Skin of body (tissue), 2 donors: Measurements from ENCODE around the gene JARID2. TPM values are rescaled to one million over a fixed set of nuclear protein-coding genes. Genes with fewer than 3 reads are reported as not detected.

Experiments used
- DNase-seq: peaks from one replicate; lab custom pipeline; 2025; lab: John Stamatoyannopoulos, UW
- total RNA-seq: library from RNA; depleted of rRNA; stranded (reverse); fragments of >200 nt; gene quantifications from one replicate; pipeline ENCODE4 v1.2.3, GENCODE V29; 2014

JARID2 gene
- total RNA-seq, 1 donor from 2014 or later, result 17.5 TPM

DNA sequence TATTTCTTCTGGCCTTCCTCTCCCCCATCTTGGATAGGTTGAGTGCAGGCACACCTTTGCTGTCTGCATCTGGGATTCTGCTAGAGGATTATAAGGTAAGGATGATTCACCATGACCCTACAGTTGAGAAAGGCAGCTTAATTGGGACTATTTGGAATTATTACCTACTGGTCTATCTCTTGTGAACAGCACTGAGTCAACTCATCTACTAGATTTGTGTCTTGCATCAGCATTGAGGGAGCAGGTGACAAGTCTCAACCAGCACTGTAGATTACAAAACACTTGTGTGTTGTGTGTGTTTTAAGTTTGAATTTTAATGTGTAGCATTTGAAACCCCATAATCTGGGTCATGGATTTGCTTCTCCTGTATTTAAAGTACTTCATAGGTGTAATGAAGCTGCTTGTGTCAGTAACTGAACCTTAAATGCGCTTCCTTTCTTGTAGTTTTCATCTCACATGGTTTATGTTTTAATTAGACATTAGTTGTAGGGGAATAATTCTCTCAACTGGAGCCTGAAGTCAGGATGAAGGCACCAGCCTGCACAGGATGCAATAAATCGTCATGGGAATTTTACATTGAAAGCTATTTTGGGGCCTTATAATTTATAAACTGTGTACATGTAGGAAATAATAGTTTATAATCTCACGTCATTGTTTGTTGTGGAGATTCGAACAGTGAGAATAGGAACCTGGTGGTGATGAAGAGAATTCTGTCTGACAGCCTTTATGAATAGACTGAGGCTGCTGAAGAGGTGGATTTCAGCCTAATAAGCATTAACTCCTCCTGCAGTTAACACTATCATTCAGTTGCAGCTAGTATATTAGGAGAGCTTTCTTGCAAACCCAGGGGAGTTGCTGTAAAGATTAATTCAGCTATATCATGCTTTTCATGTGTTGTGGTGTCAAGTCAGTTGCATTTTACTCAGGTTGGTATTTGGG, 125.1 kb downstream of the JARID2 start:
- no peak for DNase-seq

DNA sequence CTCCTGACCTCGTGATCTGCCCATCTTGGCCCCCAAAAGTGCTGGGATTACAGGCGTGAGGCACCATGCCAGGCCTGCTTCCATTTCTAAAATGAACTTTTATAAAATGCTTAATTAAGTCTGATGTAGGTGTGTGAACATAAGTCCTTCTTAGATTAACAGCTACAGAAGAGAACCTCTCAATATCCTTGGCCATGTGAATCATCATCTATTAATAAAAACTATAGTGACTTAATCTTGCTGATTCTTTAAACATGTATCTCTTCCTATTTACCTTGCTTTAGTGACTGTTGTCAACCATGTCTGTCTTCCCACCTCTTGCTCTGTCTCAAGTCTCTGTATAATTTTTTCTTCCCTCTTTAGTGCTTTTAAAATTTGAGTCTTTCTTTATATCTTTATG, 127.1 kb downstream of the JARID2 start:
- DNase-seq, result no peak

DNA sequence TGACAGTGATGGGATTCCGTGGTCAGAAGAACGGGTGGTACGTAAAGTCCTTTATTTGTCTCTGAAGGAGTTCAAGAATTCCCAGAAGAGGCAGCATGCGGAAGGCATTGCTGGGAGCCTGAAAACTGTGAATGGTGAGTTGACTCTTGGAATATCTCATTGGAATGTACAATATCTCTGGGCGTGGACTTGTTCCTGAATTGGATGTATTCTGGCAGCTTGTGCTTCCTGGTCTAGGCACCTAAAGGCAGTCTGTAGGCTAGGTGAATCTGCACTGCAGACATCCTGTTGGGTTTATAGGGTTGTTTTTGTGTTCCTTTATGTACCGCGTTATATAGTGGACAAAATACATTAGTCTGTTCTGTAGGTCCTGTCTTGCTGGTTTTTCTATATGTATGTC, 128.2 kb downstream of the JARID2 start:
- no peak for DNase-seq

DNA sequence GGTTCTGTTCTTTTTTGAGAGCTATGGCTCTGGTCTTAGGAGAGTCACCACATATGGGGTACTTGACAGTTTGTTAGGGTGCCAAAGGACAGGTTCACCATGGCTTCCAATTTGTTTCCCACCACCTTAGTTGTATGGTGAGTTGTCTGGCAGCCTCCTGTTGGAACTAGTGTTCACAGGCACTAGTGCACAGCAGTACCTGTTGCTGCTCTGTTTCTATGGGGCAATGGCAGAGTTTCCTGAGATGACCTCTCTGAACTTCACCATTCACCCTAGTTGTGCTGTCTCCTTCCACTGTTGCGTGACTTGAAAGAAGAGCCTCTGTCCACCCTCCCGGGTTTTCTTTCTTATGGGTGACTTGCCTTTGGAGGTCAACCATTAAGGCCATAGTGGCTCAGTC, 129.1 kb downstream of the JARID2 start:
- DNase-seq, result no peak

DNA sequence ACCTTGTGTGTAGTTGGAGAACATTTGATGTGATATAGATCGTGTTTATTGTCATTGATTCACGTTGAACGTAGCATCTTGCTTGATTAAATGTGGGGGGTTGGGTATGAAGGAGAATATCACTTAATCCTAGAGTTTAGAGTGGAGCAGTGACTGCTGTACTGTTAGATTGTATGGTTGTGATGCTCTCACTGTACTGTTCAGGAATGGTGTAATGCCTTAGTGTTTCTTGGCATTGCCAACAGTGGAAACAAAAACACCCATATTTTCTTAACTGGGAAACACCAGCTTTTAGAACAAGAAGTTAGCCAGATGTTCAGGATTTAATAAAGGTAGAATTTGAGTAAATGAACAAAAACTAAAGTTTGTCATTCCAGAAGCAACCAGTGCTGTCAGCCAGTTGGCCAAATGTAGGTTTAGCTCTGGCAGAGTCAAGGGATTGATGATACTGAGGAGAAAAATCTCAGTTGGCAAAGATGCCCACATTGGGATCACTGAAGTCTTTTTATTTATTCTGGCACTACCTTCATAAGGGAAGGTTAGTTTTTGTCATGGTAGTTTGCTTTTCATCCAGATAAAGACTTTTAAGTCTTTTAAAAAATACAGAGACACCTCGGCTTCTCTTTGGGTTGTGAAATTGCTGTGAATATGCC, 129.9 kb downstream of the JARID2 start:
- no peak for DNase-seq

DNA sequence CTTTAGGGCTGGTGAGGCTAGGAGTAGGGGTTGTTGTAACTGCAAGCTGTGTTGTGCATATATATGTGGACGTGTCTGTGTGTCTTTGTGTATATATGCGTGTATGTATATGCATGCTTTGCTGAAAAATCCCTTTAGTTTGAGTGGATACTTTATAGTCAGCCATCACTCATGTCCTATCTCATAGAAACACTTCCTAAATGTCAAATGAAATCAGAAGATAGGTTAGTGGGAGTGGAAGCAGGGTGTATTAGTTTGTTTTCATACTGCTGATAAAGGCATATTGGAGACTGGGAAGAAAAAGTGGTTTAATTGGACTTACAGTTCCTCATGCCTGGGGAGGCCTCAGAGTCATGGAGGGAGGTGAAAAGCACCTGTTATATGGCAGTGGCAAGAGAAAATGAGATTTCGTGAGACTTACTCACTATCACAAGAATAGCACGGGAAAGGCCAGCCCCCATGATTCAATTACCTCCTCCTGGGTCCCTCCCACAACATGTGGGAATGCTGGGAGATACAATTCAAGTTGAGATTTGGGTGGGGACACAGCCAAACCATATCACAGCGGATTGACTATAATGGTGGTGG, 131.1 kb downstream of the JARID2 start:
- no peak for DNase-seq

DNA sequence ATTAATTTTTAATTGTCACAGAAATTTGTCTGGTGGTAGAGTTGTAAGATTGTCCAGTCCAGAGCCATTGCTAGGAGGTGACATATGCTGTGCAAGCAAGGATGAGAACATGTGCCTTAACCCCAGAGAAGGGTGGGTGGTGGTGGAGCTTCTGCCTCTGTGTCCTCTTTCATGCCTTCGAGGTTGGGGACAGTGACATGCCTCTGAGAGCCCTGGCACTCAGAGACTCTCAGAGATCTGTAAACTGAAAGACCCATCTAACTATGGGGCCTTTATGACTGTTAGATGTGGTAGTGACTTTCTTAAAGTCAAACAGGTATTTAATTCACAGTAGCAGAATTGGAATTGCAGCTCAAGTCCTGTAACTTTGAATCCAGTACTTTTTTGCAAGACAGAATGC, 132.4 kb downstream of the JARID2 start:
- no peak for DNase-seq

DNA sequence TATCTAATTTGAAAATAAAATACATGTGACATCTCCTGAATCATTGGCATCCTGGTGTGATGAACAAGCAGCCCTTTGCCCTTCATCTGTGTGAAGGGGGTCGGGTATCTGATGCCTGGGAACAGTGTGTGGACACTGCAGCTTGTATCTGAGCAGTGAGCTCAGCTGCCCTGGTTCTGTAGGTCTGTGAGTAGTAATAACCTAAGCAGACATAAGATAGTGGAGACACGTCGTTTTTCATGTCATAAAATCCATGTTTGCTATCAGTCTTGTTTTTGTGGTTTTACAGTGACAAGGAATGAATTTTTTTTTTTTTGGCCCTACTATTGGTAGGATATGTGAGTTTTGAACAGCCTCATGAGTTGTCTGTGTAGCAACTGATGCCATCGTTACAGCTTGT, 133.0 kb downstream of the JARID2 start:
- DNase-seq, result no peak

DNA sequence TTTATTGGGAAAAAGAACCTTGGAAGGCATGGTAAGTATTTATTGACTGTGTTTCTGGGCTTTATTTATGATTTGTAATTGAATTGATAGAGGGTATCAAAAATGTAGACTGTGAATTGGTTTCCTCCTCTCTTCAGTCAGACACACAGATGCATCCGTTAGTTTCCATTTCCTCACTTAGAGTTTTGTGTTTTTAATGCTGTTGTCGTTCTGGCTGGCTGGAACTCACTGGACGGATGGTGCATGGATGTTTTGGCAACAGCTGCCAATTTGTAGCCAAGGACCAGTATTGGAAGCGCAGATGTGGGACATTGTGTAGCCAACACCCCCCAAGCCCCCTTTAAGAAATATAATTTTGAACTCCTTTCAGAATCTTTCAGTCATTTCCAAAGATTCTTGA, 134.5 kb downstream of the JARID2 start:
- DNase-seq, result peak; percentile 16

DNA sequence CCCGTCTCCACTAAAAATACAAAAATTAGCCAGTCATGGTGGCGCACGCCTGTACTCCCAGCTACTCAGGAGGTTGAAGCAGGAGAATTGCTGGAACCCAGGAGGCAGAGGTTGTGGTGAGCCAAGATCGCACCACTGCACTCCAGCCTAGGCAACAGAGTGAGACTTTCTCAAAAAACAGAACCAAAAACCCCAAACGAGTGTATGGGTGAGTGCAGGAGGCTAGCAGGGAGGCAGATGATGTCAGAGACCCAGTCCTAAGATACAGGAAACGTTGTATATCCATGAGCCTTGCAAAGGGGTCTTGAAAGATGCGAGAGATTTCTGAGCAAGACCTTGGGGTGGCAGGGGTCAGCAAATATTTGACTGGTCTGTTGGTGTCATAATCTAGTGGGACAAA, 136.2 kb downstream of the JARID2 start:
- no peak for DNase-seq

DNA sequence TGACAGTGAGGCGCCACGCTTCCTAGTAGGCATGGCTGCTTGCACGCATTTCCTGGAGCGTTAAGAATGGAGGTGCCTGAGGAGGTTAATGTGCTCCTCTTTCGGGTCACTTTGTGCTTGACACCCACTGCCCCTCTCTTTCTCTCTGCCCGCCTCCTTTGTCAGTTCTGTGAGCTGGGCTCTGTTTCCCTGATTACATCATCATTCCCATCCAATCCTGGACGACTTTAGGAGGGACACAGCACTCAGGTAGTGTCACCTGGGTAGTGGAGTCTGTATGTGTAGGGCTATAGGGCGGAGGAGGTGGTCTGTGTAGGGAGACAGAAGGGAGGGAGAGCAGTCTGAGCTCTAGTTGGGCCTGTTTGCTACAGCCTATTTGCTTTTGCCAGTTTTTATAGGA, 136.8 kb downstream of the JARID2 start:
- DNase-seq, result no peak

DNA sequence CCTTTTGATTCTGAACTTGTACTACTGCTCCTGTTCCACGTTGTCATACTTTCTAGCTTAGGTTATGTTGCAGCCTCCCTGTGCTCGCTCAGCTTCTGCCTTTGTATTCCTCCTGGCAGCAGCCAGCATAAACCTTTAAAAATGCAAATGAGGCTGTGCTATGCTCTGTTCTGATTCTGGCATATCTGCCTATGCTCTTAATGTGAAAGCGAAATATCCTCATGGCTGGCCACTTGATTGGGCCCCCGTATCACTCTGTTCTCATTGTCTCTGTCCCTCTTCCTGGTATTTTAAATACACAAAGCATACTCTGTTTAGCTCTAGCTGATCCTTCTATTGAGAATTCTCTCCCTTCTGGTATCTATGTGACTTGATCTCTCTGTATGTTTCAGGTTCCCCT, 139.0 kb downstream of the JARID2 start:
- DNase-seq, result no peak

DNA sequence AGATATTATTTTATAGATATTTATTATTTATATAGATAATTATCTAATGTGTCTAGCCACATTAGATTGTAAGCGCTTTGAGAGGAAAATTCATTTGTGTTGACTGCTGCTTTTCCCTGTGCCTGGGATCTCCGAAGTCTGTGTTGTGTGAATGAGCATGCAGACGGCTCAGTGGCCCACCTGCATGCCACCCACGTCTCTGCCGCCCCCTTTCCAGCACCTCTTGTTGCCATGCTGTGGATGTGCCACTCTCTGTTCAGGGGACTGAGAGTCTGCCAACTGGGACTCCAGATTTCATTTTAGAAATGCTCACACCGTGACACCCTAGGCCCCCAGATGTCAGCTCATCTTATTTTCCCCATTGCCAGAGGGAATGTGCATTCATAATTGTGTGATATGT, 139.7 kb downstream of the JARID2 start:
- no peak for DNase-seq

DNA sequence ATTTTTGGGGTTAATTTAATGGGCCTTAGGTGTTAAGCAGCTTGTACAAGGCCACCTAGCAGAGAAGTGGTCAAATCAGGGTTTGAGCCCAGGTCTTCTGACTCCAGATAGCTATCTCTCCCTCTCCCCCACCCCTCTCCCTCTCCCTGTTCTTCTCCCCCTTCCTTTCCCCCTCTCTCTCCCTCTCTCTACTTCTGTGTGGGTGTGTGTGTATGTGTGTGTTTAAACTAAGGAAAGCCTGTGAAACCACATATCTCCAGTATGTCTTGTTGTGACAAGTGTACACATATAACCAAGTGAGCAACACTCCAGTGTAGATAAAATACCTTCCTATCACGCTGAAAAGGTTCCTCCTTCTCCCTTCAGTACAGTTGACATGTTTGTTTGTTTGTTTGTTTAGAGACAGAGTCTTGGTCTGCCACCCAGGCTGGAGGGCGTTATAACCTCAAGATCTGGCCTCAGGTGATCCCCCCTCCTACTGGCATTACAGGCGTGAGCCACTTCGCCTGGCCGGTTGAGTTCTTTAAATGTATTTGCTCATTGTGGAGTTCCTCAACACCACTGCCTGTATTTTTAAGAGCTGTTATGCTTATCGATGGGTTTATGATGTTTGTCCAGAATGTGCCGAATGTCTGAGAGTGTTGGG, 140.4 kb downstream of the JARID2 start:
- DNase-seq, result no peak

DNA sequence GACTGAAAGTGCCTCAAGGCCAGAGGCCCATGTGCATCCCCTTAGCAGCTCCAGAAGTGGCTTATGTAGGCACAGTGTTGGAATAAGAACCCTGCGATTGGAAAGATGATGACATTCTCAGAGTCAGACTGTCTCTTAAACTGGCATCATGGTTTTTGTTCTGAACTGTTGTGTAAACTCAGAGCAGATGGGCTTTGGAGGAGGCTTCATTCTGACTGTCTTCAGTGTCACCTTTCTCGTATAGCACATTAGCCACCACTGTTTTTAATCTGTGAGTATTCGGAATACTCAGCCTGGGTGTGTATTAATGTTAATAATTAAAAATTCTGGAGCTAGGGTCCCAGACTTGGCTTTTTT, 140.9 kb downstream of the JARID2 start:
- DNase-seq, result no peak

DNA sequence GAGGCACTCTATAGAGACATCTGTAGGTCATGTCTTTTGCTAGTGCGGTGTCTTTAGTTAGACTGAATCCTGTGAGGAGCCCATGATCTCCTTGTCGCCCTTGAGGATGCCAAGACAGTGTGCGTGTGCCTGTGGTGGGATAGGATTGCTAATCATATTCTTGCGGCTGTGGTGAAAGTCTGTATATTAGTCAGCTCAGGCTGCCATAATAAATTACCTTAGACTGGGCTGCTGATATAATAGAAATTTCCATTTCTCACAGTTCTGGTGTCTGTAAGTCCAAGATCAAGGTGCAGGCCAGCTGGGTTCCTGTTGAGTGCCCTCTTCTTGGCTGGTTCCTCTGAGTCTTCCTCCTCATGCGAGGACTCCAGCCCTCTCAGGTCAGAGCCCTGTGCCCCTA, 141.2 kb downstream of the JARID2 start:
- DNase-seq, result no peak

DNA sequence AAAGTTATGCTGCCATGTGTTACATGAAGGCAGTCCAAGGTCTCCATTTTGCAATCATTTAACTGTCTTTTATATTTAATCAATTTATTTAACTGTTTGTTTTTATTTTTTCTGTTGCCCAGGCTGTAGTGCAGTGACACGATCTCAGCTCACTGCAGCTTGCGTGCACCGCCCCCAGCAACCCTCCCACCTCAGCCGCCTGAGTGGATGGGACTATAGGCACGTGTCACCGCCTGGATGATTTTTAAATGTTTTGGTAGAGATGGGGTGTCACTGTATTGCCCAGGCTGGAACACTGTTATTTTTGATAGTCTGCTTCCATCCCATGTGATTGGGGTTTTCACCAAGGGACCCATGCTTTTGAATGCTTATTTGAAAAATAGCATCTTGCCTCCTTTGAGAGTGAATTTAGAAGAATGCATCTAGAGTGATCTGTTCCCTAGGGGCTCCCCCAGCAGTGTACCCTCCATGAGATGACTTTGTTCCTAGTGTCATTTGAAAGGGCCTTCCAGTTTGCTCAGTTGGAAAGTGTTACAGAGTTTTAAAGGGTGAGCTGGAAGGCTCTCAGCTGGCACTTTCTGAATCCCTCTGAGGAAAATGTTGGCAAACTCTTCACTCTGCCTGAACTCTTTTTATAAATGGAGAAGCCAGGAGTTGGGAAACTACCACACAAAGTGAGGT, 143.4 kb downstream of the JARID2 start:
- DNase-seq, result no peak

DNA sequence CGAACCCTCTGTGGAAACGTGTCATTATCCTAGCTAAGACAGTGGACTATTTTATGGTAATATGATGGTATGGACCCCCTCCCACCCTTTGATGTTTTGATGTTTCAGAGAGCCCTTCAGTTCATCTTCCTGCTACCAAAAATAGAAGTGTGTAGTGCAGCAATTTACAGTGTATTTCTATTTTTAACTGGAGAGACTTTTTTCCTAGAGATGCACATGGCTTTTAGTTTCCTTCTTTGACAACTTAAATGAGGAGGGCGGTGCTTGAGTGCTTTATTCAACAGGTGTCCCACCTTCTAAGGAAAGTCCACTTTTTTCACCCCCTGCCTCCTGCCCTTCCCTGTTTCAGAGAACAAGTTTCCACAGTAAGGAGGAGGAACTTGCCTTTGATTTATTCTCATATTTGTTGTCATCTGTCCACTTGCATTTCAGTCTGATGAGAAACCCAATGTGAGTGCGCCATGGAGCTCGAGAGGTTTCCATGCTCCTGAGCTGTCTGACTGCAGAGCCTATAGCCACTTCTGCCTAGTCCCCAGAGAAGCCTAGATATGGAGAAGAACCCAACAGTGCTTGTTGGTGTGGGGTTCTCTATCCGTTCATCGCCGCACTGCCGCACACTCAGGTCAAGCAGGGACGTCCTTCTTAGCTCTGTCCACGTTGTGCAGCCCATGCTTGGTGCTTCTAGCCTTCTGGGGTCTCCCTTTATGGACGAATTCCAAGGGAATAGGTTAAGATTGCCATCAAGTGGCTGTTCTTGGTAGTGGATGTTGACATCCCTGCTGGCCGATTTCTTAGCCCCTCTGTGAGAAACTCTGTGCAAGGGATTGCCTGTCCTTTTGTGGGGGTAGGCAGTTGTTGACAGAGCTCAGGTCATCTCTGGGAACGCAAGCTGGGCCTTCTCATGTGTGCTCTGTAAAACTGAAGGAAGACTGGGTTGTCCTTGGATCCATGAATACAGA, 144.2 kb downstream of the JARID2 start:
- no peak for DNase-seq

DNA sequence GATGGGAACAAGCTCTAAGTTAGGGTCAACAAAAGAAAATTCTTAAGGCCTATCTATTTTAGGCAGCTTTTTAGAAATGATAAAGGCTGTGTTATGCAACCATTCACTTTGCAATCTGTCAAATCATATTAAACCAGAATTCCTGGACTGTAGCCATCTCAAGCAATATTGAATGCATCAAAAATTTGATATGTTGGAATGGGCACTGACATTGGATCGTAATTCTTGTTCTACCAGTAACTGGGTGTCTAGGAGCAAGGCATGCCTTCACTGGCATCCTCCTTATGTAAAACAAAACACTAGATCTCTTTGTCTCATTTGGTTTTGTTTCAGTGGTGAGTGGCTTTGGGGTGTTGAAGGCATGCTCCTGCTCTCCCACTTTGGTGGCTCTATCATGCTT, 145.6 kb downstream of the JARID2 start:
- no peak for DNase-seq

DNA sequence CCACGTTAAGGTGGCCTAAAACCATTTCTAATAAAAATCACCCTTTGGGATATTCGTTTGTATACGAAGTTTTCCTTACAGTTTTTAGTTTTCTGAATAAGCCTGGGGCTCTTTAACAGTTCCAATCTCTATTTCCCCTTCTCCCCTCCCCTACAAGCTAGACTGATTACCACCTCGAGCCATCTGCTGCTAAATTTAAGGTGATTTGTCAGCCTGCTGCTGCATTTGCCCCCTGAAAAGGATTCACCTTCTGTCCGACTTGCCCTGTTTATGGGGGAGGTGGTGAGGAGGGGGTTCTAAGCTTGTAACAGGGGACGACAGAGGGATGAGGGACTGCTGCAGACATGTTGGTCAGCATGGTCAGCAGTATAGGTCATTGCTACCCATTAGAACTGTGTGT, 146.3 kb downstream of the JARID2 start:
- DNase-seq, result no peak
